ENCODE data around the gene FOXN3.

- TF ChIP-seq POLR2A (IDR thresholded peaks at IDR 0.05; ENCODE audit: low read length) (no peak), GATA1 (IDR thresholded peaks at IDR 0.05; ENCODE audit: low read depth, low read length) (no peak)
Measured at GRCh38 chr14:89108608-89109007, 308.4 kb downstream of the FOXN3 start.

Data from erythroblast (primary cell).